Calu3 (cell line): ENCODE measurements around the gene RABGAP1L. TPM values are rescaled to one million over a fixed set of nuclear protein-coding genes. Genes with fewer than 3 reads are reported as not detected.
"Not testable (repeated sequence)": the region's sequence is repeated elsewhere in the genome, so short reads cannot be mapped to it uniquely, and the experiment has no call there.

Experiments
- BruUV-seq: library from RNA; stranded (reverse); fragments of 400-500 nt; replicated peaks from 2 replicates; lab custom pipeline; 2021; lab: Mats Ljungman, UMichigan
- CTCF ChIA-PET: fragments of 300-600 bp; sonication (Branson Sonifier 250); formaldehyde crosslinking; loops from one replicate; lab custom pipeline; 2022; ENCODE audit warnings: antibody characterized with exemption; lab: Charles Lee
- DNase-seq: peaks from one replicate; pipeline ENCODE4 v3.0.0; 2022
- H3K27ac Mint-ChIP-seq: one replicate; pipeline ENCODE4 v1.8.0; 2022; ENCODE audit warnings: mixed read lengths; ENCODE audit not compliant: unreplicated experiment
- H3K27me3 Mint-ChIP-seq: one replicate; pipeline ENCODE4 v1.8.0; 2022; ENCODE audit warnings: mixed read lengths; ENCODE audit not compliant: unreplicated experiment
- H3K36me3 Mint-ChIP-seq: one replicate; pipeline ENCODE4 v1.8.0; 2022; ENCODE audit warnings: mild to moderate bottlenecking, moderate library complexity, mixed read lengths; ENCODE audit not compliant: insufficient read depth, unreplicated experiment
- H3K4me1 Mint-ChIP-seq: one replicate; pipeline ENCODE4 v1.8.0; 2022; ENCODE audit warnings: mild to moderate bottlenecking, low read depth, mixed read lengths; ENCODE audit not compliant: unreplicated experiment
- H3K4me3 Mint-ChIP-seq: one replicate; pipeline ENCODE4 v1.8.0; 2022; ENCODE audit warnings: mild to moderate bottlenecking, low read depth, moderate library complexity, mixed read lengths; ENCODE audit not compliant: unreplicated experiment
- H3K9me3 Mint-ChIP-seq: one replicate; pipeline ENCODE4 v1.8.0; 2022; ENCODE audit warnings: low read depth, mixed read lengths; ENCODE audit not compliant: unreplicated experiment
- CTCF ChIP-seq: fragments of 200-600 bp; IDR thresholded peaks from one replicate; pipeline ENCODE4 v1.8.0; 2022; ENCODE audit warnings: antibody characterized with exemption; ENCODE audit not compliant: unreplicated experiment
- intact Hi-C: fragments of 100-400 bp; cut with micrococcal nuclease; formaldehyde crosslinking; loops from one replicate; pipeline ENCODE4 v1.10.0; 2022; ENCODE audit not compliant: unreplicated experiment
- total RNA-seq: library from RNA; stranded (reverse); gene quantifications from 2 replicates; pipeline ENCODE4 v1.2.3, GENCODE V29; 2022

Gene RABGAP1L
- total RNA-seq, 1 experiment from 2014 or later: 135 TPM

GRCh38 chr1:174519844-174520243 is 360.5 kb downstream of the RABGAP1L start:
- no peaks in the 10 kb centered on the region for H3K36me3 Mint-ChIP-seq
- CTCF ChIA-PET: no interaction called here

GRCh38 chr1:174531751-174532150 is 372.4 kb downstream of the RABGAP1L start:
- Mint-ChIP-seq H3K27ac (no peak overlapping the region), H3K36me3 (no peaks in the 10 kb centered on the region), H3K9me3 (peaks cover 16% of the 10 kb centered on the region), H3K27me3 (no peaks in the 10 kb centered on the region), H3K4me3 (no peak overlapping the region), H3K4me1 (no peaks in the 10 kb centered on the region)
- no peak for TF ChIP-seq CTCF
- intact Hi-C loops: no loop called here
- DNase-seq: no peak
- BruUV-seq: no TSS peak
- CTCF ChIA-PET: no interaction called here

More at GRCh38 chr1:174519844-174520243, 360.5 kb downstream of the RABGAP1L start:
- intact Hi-C loops: no loop called here
- Mint-ChIP-seq H3K4me1 (no peaks in the 10 kb centered on the region), H3K4me3 (no peak overlapping the region), H3K27ac (no peak overlapping the region), H3K9me3 (peaks cover 6% of the 10 kb centered on the region), H3K27me3 (no peaks in the 10 kb centered on the region)
- TF ChIP-seq CTCF: no peak
- no TSS peak for BruUV-seq
- no peak for DNase-seq

- Mint-ChIP-seq H3K4me3 (no peak overlapping the region), H3K36me3 (no peaks in the 10 kb centered on the region), H3K9me3 (peaks cover 8% of the 10 kb centered on the region), H3K27me3 (no peaks in the 10 kb centered on the region), H3K27ac (no peak overlapping the region), H3K4me1 (no peaks in the 10 kb centered on the region)
- intact Hi-C loops: no loop called here
- CTCF ChIA-PET: interaction anchor here (0.7 kb wide), 1 partner anchor 17 kb away, joined by 4 read pairs; no protein-coding TSS in a partner anchor
- no peak for TF ChIP-seq CTCF
- no peak for DNase-seq
- no TSS peak for BruUV-seq
Measured at GRCh38 chr1:174534789-174535188, 375.5 kb downstream of the RABGAP1L start.

DNA sequence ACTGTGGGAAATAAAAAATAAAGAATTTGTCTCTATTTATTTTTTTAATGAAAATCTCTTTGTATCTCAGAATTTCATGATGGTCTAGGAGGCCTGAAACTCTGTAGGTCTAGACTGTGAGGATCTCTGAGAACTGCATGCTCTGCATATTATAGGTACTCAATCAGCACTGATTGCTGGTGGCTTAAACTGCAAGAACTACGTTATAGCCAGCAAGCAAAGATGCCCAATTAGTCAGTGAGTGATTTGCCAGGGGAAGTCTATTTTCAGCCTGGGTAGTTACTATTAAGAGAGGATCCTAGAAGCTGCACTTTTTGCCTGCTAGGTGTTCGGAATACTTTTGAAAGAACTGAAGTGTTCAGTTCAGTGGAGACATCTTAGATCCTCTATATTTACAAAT is 375.9 kb downstream of the RABGAP1L start:
- H3K4me1 Mint-ChIP-seq: no peaks in the 10 kb centered on the region
- H3K27me3 Mint-ChIP-seq: no peaks in the 10 kb centered on the region
- CTCF ChIA-PET: no interaction called here
- TF ChIP-seq CTCF: no peak
- no peaks in the 10 kb centered on the region for H3K36me3 Mint-ChIP-seq
- peaks cover 8% of the 10 kb centered on the region for H3K9me3 Mint-ChIP-seq
- no peak overlapping the region for H3K4me3 Mint-ChIP-seq
- BruUV-seq: no TSS peak
- DNase-seq: no peak
- intact Hi-C loops: no loop called here
- no peak overlapping the region for H3K27ac Mint-ChIP-seq

GRCh38 chr1:174543421-174543820 is 384.1 kb downstream of the RABGAP1L start:
- H3K4me1 Mint-ChIP-seq, CTCF ChIA-PET, DNase-seq: not testable (repeated sequence)

More at GRCh38 chr1:174543421-174543820, 384.1 kb downstream of the RABGAP1L start:
- intact Hi-C loops, H3K4me3 Mint-ChIP-seq, H3K9me3 Mint-ChIP-seq, H3K27ac Mint-ChIP-seq, H3K27me3 Mint-ChIP-seq, H3K36me3 Mint-ChIP-seq, BruUV-seq: not testable (repeated sequence)
